Central memory CD8-positive, alpha-beta T cell (primary cell): ENCODE results near the gene GHR.
A peak's percentile ranks its signal among the peaks of the same experiment; 100 is the strongest.

Experiments
- ATAC-seq: fragments of 150-1000 bp; cut with Tn5 transposase; replicated peaks from 2 replicates; pipeline ENCODE4 v1.10.0; 2022; ENCODE audit warnings: mild to moderate bottlenecking, moderate FRiP score, moderate number of reproducible peaks; ENCODE audit not compliant: poor library complexity, severe bottlenecking; ENCODE audit errors: extremely low read depth
- DNase-seq, 2 donors: peaks; one replicate each; pipeline ENCODE4 v3.0.0; 2021; ENCODE audit warnings: low spot score in 2 of 2
- H3K27ac Mint-ChIP-seq: one replicate; pipeline ENCODE4 v1.8.0; 2022; ENCODE audit warnings: low read depth, mild to moderate bottlenecking, moderate library complexity, mixed read lengths
- H3K27me3 Mint-ChIP-seq: one replicate; pipeline ENCODE4 v1.8.0; 2022; ENCODE audit warnings: mixed read lengths
- H3K36me3 Mint-ChIP-seq: one replicate; pipeline ENCODE4 v1.8.0; 2022; ENCODE audit warnings: mild to moderate bottlenecking, moderate library complexity, mixed read lengths; ENCODE audit not compliant: insufficient read depth
- H3K4me1 Mint-ChIP-seq: one replicate; pipeline ENCODE4 v1.8.0; 2022; ENCODE audit warnings: mixed read lengths
- H3K4me3 Mint-ChIP-seq: one replicate; pipeline ENCODE4 v1.8.0; 2022; ENCODE audit warnings: mild to moderate bottlenecking, moderate library complexity, mixed read lengths
- H3K9me3 Mint-ChIP-seq: one replicate; pipeline ENCODE4 v1.8.0; 2022; ENCODE audit warnings: mixed read lengths

Gene GHR

GRCh38 chr5:42745426-42745825, 322.2 kb downstream of the GHR start:
- H3K4me1 Mint-ChIP-seq: peaks cover 4% of the 10 kb centered on the region
- no peaks in the 10 kb centered on the region for H3K27me3 Mint-ChIP-seq
- DNase-seq: no peak
- no peak overlapping the region for H3K4me3 Mint-ChIP-seq
- H3K9me3 Mint-ChIP-seq: no peaks in the 10 kb centered on the region
- H3K36me3 Mint-ChIP-seq: peaks cover 2% of the 10 kb centered on the region
- no peak overlapping the region for H3K27ac Mint-ChIP-seq
- ATAC-seq: no peak

GRCh38 chr5:42745856-42746255, 322.6 kb downstream of the GHR start:
- Mint-ChIP-seq H3K36me3 (peaks cover 2% of the 10 kb centered on the region), H3K27ac (no peak overlapping the region), H3K27me3 (no peaks in the 10 kb centered on the region), H3K4me1 (peaks cover 4% of the 10 kb centered on the region), H3K9me3 (no peaks in the 10 kb centered on the region), H3K4me3 (no peak overlapping the region)
- DNase-seq: no peak
- ATAC-seq: no peak

GRCh38 chr5:42749020-42749419, 325.8 kb downstream of the GHR start:
- no peak overlapping the region for H3K4me3 Mint-ChIP-seq
- no peak for DNase-seq
- peaks cover 4% of the 10 kb centered on the region for H3K4me1 Mint-ChIP-seq
- no peaks in the 10 kb centered on the region for H3K27me3 Mint-ChIP-seq
- peak; percentile 64 for ATAC-seq
- no peaks in the 10 kb centered on the region for H3K9me3 Mint-ChIP-seq
- H3K27ac Mint-ChIP-seq: no peak overlapping the region
- H3K36me3 Mint-ChIP-seq: peaks cover 2% of the 10 kb centered on the region

DNA sequence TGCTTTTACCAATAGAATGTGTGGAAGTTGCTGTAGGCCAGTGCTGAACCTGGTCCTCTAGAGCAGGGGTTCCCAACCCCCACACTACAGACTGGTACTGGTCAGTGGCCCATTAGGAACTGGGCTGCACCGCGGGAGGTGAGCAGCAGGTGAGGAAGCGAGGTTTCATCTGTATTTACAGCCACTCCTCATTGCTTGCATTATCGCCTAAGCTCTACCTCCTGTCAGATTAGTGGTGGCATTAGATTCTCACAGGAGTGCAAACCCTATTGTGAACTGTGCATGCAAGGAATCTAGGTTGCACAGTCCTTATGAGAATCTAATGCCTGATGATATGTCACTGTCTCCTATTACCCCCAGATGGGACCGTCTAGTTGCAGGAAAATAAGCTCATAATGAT, 327.3 kb downstream of the GHR start:
- no peak for DNase-seq
- Mint-ChIP-seq H3K4me1 (peaks cover 4% of the 10 kb centered on the region), H3K27ac (no peak overlapping the region), H3K9me3 (no peaks in the 10 kb centered on the region), H3K36me3 (peaks cover 2% of the 10 kb centered on the region), H3K4me3 (no peak overlapping the region), H3K27me3 (no peaks in the 10 kb centered on the region)
- ATAC-seq: no peak

GRCh38 chr5:42751044-42751443, 327.8 kb downstream of the GHR start:
- H3K27ac Mint-ChIP-seq: no peak overlapping the region
- ATAC-seq (no peak), DNase-seq (no peak)
- H3K36me3 Mint-ChIP-seq: peaks cover 2% of the 10 kb centered on the region
- H3K9me3 Mint-ChIP-seq: no peaks in the 10 kb centered on the region
- peaks cover under 1% of the 10 kb centered on the region for H3K27me3 Mint-ChIP-seq
- no peak overlapping the region for H3K4me3 Mint-ChIP-seq
- peaks cover 4% of the 10 kb centered on the region for H3K4me1 Mint-ChIP-seq

- Mint-ChIP-seq H3K27me3 (peaks cover 16% of the 10 kb centered on the region), H3K27ac (no peak overlapping the region), H3K4me1 (peaks cover 15% of the 10 kb centered on the region), H3K36me3 (peaks cover 5% of the 10 kb centered on the region), H3K9me3 (no peaks in the 10 kb centered on the region), H3K4me3 (no peak overlapping the region)
- ATAC-seq (no peak), DNase-seq (no peak)
Observed at GRCh38 chr5:42753099-42753498, 329.9 kb downstream of the GHR start.

DNA sequence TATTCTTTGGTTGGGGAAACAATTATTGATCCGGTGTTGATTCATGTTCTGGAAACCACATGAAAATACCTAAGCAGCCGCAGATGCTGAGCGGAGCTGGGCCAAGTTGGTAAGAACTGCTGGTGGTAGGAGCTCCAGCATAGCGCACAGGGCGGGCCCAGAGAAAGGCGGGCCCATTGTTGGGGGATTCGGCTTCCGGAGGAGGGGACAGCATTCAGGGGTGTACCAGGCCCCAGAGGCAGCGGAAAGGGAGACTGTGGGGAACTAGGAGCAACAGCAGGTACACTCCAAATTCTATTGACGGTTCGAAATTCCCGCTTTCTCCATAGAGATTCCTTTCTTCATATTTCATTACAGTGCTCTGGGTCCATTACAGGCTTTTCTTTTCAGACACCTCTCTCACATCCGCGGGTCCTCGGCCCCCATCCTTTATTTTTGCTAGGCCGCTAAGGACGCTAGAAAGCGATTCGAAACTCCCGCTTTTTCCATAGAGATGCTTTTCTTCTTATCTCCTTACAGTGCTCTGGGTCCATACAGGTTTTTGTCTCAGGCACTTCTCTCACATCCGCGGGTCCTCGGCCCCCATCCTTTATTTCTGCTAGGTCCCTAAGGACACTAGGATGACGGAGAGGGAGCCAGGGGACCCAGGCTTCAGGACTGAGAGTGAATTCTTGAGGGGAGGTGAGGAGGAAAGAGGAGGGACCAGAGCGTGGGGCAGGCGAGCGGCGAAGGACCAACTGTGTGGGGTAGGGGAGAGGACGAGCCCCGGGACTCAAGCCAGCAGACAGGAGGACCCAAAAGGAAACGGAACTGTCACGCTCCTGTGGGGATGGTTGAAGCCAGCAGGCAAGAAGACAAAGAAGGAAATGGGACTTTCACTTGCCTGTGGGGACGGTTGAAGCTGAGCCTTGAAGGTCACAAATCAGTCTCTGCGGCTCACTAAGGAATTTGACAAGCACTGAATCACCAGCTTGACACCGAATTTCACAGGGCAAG, 333.7 kb downstream of the GHR start, which contains the start of gene CCDC152:
TSS of gene CCDC152 (plus strand) at position 213 of the 996 bp plus-strand sequence. CDS start 2,304 bp downstream, outside the sequence.
- peak; percentile 88 for ATAC-seq
- peak; percentile 20 to 32 for DNase-seq
- peaks cover 11% of the 10 kb centered on the region for H3K4me1 Mint-ChIP-seq
- H3K4me3 Mint-ChIP-seq: peak within 1 kb of the TSS; percentile 86
- H3K36me3 Mint-ChIP-seq: peaks cover 5% of the 10 kb centered on the region
- peak within 1 kb of the TSS; percentile 83 for H3K27ac Mint-ChIP-seq
- H3K9me3 Mint-ChIP-seq: no peaks in the 10 kb centered on the region
- H3K27me3 Mint-ChIP-seq: peaks cover 29% of the 10 kb centered on the region

GRCh38 chr5:42759456-42759855, 336.2 kb downstream of the GHR start:
- Mint-ChIP-seq H3K4me3 (no peak overlapping the region), H3K27me3 (peaks cover 29% of the 10 kb centered on the region), H3K27ac (no peak overlapping the region), H3K36me3 (peaks cover 9% of the 10 kb centered on the region), H3K4me1 (peaks cover 11% of the 10 kb centered on the region), H3K9me3 (no peaks in the 10 kb centered on the region)
- DNase-seq (no peak), ATAC-seq (no peak)

GRCh38 chr5:42760426-42760825, 337.2 kb downstream of the GHR start:
- Mint-ChIP-seq H3K27ac (no peak overlapping the region), H3K36me3 (peaks cover 12% of the 10 kb centered on the region), H3K27me3 (peaks cover 29% of the 10 kb centered on the region), H3K4me1 (peaks cover 11% of the 10 kb centered on the region), H3K9me3 (no peaks in the 10 kb centered on the region), H3K4me3 (no peak overlapping the region)
- ATAC-seq (no peak), DNase-seq (no peak)

DNA sequence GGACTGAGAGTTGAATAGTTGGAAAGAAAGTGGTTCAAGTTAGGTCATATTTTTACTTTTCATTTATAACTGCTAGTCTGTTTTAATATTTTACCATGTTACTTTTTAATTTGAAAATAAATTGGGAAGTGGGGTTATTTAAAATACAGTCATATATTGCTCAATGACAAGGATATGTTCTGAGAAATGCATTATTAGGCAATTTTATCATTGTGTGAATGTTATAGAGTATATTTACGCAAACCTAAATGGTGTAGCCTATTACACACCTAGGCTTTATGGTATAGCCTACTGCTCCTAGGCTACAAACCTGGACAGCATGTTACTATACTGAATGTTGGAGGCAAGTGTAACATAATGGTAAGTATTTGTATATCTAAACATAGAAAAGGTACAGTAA, 338.6 kb downstream of the GHR start:
- ATAC-seq (no peak), DNase-seq (no peak)
- Mint-ChIP-seq H3K27me3 (peaks cover 21% of the 10 kb centered on the region), H3K4me3 (no peak overlapping the region), H3K36me3 (peaks cover 11% of the 10 kb centered on the region), H3K4me1 (peaks cover 8% of the 10 kb centered on the region), H3K27ac (no peak overlapping the region), H3K9me3 (no peaks in the 10 kb centered on the region)

DNA sequence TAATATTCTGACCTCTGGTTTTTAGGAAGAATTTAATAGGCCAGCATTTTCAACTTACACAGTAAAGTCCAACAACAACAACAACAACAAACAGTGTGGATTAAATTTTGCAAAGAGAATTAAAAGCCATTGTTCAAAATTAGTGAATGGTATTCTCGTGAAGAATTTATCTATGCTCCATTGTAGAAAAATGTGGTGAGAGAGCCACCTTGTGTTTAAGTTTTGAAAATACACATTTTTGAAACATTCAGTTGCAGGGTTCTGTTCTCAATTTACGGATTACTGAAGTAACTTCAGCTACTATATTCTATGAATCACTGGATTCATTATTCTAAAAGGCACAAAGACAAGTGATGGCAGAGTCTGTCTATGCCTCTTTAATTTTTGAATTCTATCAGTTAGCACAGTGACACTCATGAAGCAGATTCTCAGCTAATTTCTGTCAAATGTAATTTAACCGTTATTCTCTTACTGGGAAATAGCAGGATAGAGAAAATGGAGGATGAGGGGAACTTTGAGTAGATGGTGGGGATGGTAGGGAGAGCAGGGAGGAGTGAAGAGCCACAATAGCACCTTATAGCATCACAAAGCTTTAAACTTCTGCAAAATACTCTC, 344.4 kb downstream of the GHR start:
- Mint-ChIP-seq H3K36me3 (peaks cover 9% of the 10 kb centered on the region), H3K4me3 (no peak overlapping the region), H3K4me1 (no peaks in the 10 kb centered on the region), H3K27ac (no peak overlapping the region), H3K27me3 (peaks cover 14% of the 10 kb centered on the region), H3K9me3 (no peaks in the 10 kb centered on the region)
- no peak for ATAC-seq
- DNase-seq: no peak

DNA sequence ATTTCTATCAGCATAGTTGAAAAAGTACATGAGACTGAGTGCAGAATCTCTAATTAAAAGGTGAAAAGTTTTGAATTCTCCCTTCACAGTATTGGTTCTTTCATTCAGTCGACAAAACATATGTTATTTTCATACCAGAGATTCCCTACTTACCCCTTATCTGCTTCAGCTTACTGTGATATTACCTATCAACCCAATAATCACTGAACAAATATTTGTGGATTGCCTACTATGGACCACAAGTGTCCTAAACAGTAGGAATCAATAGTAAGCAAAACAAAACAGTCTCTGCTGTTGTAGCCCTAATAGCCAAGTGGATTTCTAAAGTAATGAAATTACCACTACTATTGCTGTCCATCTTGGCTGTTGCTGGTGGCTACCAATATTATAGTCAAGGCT, 344.9 kb downstream of the GHR start:
- Mint-ChIP-seq H3K4me3 (no peak overlapping the region), H3K9me3 (no peaks in the 10 kb centered on the region), H3K36me3 (peaks cover 6% of the 10 kb centered on the region), H3K4me1 (no peaks in the 10 kb centered on the region), H3K27ac (no peak overlapping the region), H3K27me3 (peaks cover 14% of the 10 kb centered on the region)
- no peak for DNase-seq
- ATAC-seq: no peak

GRCh38 chr5:42770003-42770402, 346.8 kb downstream of the GHR start:
- no peaks in the 10 kb centered on the region for H3K9me3 Mint-ChIP-seq
- ATAC-seq (no peak), DNase-seq (no peak)
- H3K27me3 Mint-ChIP-seq: peaks cover 14% of the 10 kb centered on the region
- H3K36me3 Mint-ChIP-seq: peaks cover 2% of the 10 kb centered on the region
- H3K4me3 Mint-ChIP-seq: no peak overlapping the region
- no peaks in the 10 kb centered on the region for H3K4me1 Mint-ChIP-seq
- H3K27ac Mint-ChIP-seq: no peak overlapping the region
